SH-SY5Y (cell line): Measurements from ENCODE around the gene PMM2.

Source experiments
- GATA2 ChIP-seq: IDR thresholded peaks from 2 replicates; pipeline ENCODE4 v1.6.1; 2011; ENCODE audit warnings: mild to moderate bottlenecking, low read depth, low read length
- GATA3 ChIP-seq: IDR thresholded peaks from 2 replicates; pipeline ENCODE4 v1.6.1; 2011; ENCODE audit warnings: low read depth, mild to moderate bottlenecking, low read length, moderate library complexity

GRCh38 chr16:8782673-8783072 lies 15.0 kb upstream of the PMM2 start:
- no peak for TF ChIP-seq GATA2
- TF ChIP-seq GATA3: no peak
